ENCODE measurements around the gene TTC34. TPM values are rescaled to one million over a fixed set of nuclear protein-coding genes. Genes with fewer than 3 reads are reported as not detected.
A peak's percentile ranks its signal among the peaks of the same experiment; 100 is the strongest.

Gene TTC34
- total RNA-seq, 1 experiment from 2014 or later, result 0.79 TPM

DNA sequence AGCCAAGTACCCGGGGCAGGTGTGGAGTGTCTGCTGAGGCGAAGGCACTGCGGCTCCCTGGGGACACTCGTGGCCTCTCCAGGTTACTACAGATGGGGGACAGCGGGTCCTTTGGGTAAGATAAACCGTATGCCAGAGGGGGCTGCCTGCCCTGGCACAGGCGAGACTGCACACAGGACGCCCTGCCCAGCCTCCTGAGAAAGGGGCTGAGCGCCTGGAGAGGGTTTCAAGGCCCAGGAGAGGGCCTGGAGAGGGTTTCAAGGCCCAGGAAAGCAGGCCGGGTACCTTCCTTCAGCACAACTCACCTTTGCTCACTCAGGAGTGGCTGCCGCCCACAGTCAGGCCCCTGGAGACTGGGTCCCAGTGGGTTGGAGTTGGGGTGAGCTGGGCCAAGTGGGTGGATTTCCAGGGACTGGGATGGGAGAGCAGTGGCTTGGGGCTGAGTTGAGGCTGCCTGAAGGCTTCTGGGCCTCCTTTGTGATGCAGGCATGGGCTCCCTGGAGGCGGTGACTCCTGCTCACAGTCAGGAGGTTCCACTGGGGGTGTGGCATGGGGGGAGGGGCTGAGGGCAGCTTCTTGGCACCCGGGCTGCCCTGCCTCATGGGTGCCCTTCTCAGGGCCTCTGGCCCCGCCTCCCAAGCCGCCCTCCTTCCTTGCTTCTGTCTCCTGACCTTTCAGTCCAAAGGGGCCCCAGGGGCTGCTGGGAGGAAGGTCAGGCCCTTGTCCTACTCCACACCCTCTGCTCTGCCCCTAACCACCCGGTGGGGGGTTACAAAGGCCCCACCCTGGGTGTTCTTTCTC, 168.7 kb downstream of the TTC34 start, which contains the start of gene MMEL1:
MMEL1 (minus strand) TSS at position 456 of the 801 bp plus-strand sequence. CDS start 3,532 bp downstream, outside the sequence.
- DNase-seq, result peak in 1 of 2 experiments; percentile 28
- no peak within 1 kb of the TSS for H3K4me3 Mint-ChIP-seq (ENCODE audit: unreplicated experiment)
- Histone ChIP-seq H3K4me1 (no peaks in the 10 kb centered on the region), H3K36me3 (ENCODE audit: control insufficient read depth, insufficient read depth, low read length) (no peaks in the 10 kb centered on the region), H3K27me3 (replicated peaks; ENCODE audit: control insufficient read depth, insufficient read depth, low read length) (no peaks in the 10 kb centered on the region), H3K4me3 (ENCODE audit: low read depth, low read length) (no peak within 1 kb of the TSS), H3K9me3 (peaks cover 14% of the 10 kb centered on the region)
- peaks cover 5% of the 10 kb centered on the region for H3K36me3 Mint-ChIP-seq (ENCODE audit: insufficient read depth, unreplicated experiment)
- H3K4me1 Mint-ChIP-seq (ENCODE audit: low read depth, unreplicated experiment), result no peaks in the 10 kb centered on the region
- TF ChIP-seq, protein P1, sequence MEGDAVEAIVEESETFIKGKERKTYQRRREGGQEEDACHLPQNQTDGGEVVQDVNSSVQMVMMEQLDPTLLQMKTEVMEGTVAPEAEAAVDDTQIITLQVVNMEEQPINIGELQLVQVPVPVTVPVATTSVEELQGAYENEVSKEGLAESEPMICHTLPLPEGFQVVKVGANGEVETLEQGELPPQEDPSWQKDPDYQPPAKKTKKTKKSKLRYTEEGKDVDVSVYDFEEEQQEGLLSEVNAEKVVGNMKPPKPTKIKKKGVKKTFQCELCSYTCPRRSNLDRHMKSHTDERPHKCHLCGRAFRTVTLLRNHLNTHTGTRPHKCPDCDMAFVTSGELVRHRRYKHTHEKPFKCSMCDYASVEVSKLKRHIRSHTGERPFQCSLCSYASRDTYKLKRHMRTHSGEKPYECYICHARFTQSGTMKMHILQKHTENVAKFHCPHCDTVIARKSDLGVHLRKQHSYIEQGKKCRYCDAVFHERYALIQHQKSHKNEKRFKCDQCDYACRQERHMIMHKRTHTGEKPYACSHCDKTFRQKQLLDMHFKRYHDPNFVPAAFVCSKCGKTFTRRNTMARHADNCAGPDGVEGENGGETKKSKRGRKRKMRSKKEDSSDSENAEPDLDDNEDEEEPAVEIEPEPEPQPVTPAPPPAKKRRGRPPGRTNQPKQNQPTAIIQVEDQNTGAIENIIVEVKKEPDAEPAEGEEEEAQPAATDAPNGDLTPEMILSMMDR (IDR thresholded peaks at IDR 0.05; ENCODE audit: insufficient read depth in 1 of 2, low read depth in 1 of 2, low read length in 1 of 2, severe bottlenecking in 1 of 2, unreplicated experiment in 1 of 2), result no peak
- no peak within 1 kb of the TSS for H3K27ac Mint-ChIP-seq (ENCODE audit: unreplicated experiment)
- no peaks in the 10 kb centered on the region for H3K27me3 Mint-ChIP-seq (ENCODE audit: insufficient read depth, unreplicated experiment)
- intact Hi-C loops (cut with micrococcal nuclease; ENCODE audit: unreplicated experiment), result no loop called here
- POLR2A ChIA-PET, result no interaction called here
- peaks cover 8% of the 10 kb centered on the region for H3K9me3 Mint-ChIP-seq (ENCODE audit: unreplicated experiment)
- CTCF ChIA-PET, result no interaction called here
- BruUV-seq (replicated peaks), result no TSS peak

DNA sequence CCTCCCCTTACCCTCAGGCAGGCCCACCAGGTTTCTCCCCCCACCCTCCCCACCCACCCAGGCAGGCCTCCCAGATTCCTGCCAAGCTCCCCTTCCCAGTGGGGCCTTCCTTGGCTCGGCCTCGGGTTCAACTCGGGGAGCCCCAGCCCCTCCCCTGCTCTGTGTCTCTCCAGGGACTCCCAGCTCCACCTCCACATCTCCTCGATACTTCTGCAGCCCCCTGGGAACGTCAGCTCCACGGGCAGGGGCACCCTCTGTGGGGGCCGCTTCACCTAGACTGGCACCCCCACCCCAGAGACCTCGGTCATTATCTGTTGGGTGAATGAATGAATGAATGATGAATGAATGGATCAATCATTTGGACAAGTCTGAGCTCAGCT, 169.5 kb downstream of the TTC34 start:
- POLR2A ChIA-PET, result no interaction called here
- CTCF ChIA-PET, result no interaction called here
- no peaks in the 10 kb centered on the region for H3K36me3 ChIP-seq (ENCODE audit: control insufficient read depth, insufficient read depth, low read length)

DNA sequence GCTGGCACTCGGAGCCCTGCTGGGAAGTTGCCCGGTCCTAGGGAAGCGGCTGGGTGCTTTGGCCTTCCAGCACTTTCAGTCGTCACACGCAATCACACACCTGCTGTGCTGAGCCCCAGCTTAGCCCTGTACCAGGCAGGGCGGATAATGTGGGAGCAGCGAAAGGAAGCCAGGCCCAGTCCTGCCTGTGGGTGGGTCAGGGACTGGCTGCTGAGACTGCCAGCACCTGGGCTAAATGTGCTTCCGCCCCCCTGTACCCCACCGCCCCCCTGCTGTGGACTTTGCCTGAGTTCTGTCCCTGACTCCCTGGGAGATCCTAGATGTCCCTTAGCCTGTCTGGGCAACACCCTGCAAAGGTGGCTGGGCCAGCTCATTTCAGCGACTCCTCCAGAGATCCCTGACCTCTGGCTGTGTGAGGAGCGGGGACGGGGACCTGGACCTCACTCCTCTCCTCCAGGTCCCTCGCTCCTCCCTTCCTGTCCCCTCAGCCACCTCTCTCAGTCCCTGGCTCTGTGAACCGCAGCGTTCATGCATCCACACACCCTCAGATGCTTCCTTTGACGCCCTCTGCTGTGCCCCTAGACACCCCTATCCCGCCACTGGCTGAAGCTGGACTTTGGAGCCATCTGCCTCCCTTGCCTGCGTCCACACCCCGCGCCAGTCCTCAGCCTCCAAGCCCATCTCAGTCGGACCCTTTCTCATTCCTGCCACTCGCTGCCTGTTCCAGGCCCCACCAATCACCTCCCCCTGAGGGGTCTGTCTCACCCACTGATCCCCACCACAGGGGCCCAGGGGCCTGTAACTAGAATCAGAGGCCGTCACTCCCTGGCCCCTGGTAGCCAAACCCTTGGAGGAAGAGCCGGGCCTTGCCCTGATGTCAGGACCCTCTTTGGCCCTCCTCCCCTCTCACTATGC, 170.1 kb downstream of the TTC34 start:
- Histone ChIP-seq H3K36me3 (ENCODE audit: control insufficient read depth, insufficient read depth, low read length) (no peaks in the 10 kb centered on the region), H3K4me3 (ENCODE audit: low read depth, low read length) (no peak overlapping the region), H3K4me1 (no peaks in the 10 kb centered on the region), H3K27me3 (replicated peaks; ENCODE audit: control insufficient read depth, insufficient read depth, low read length) (no peaks in the 10 kb centered on the region), H3K9me3 (peaks cover under 1% of the 10 kb centered on the region; the same call in 1 of the 2 replicates)
- Mint-ChIP-seq H3K4me1 (ENCODE audit: low read depth, unreplicated experiment) (no peaks in the 10 kb centered on the region), H3K27me3 (ENCODE audit: insufficient read depth, unreplicated experiment) (peaks cover 4% of the 10 kb centered on the region), H3K9me3 (ENCODE audit: unreplicated experiment) (no peaks in the 10 kb centered on the region), H3K4me3 (ENCODE audit: unreplicated experiment) (peak overlapping the region; percentile 45), H3K36me3 (ENCODE audit: insufficient read depth, unreplicated experiment) (peaks cover 5% of the 10 kb centered on the region), H3K27ac (ENCODE audit: unreplicated experiment) (no peak overlapping the region)
- DNase-seq, result peak in 1 of 2 experiments; percentile 52
- TF ChIP-seq, protein P1 (IDR thresholded peaks at IDR 0.05; ENCODE audit: insufficient read depth in 1 of 2, low read depth in 1 of 2, low read length in 1 of 2, severe bottlenecking in 1 of 2, unreplicated experiment in 1 of 2), result no peak
- ChIA-PET POLR2A (no interaction called here), CTCF (no interaction called here)
- intact Hi-C loops (cut with micrococcal nuclease; ENCODE audit: unreplicated experiment), result no loop called here
- no TSS peak for BruUV-seq (replicated peaks)

More for the DNA sequence above, 169.5 kb downstream of the TTC34 start:
- H3K27me3 ChIP-seq (replicated peaks; ENCODE audit: control insufficient read depth, insufficient read depth, low read length), result no peaks in the 10 kb centered on the region
- no peaks in the 10 kb centered on the region for H3K27me3 Mint-ChIP-seq (ENCODE audit: insufficient read depth, unreplicated experiment)
- peaks cover 5% of the 10 kb centered on the region for H3K36me3 Mint-ChIP-seq (ENCODE audit: insufficient read depth, unreplicated experiment)
- BruUV-seq (replicated peaks), result no TSS peak
- no peak overlapping the region for H3K4me3 Mint-ChIP-seq (ENCODE audit: unreplicated experiment)
- TF ChIP-seq, protein P1 (IDR thresholded peaks at IDR 0.05; ENCODE audit: insufficient read depth in 1 of 2, low read depth in 1 of 2, low read length in 1 of 2, severe bottlenecking in 1 of 2, unreplicated experiment in 1 of 2), result no peak
- H3K27ac Mint-ChIP-seq (ENCODE audit: unreplicated experiment), result no peak overlapping the region
- DNase-seq, result no peak
- H3K9me3 Mint-ChIP-seq (ENCODE audit: unreplicated experiment), result peaks cover 5% of the 10 kb centered on the region
- no peaks in the 10 kb centered on the region for H3K4me1 ChIP-seq
- intact Hi-C loops (cut with micrococcal nuclease; ENCODE audit: unreplicated experiment), result no loop called here
- no peaks in the 10 kb centered on the region for H3K4me1 Mint-ChIP-seq (ENCODE audit: low read depth, unreplicated experiment)
- H3K9me3 ChIP-seq, result peaks cover 7% of the 10 kb centered on the region
- no peak overlapping the region for H3K4me3 ChIP-seq (ENCODE audit: low read depth, low read length)
